GM12873 (cell line): ENCODE results near the gene TNFAIP8L1.

Experiments used
- CTCF ChIP-seq: IDR thresholded peaks from 2 replicates; pipeline ENCODE4 v1.5.1; 2012; ENCODE audit warnings: low read depth, mild to moderate bottlenecking, moderate library complexity, low read length, control low read depth; ENCODE audit not compliant: insufficient read depth; ENCODE audit errors: missing control alignments

TNFAIP8L1 gene

DNA sequence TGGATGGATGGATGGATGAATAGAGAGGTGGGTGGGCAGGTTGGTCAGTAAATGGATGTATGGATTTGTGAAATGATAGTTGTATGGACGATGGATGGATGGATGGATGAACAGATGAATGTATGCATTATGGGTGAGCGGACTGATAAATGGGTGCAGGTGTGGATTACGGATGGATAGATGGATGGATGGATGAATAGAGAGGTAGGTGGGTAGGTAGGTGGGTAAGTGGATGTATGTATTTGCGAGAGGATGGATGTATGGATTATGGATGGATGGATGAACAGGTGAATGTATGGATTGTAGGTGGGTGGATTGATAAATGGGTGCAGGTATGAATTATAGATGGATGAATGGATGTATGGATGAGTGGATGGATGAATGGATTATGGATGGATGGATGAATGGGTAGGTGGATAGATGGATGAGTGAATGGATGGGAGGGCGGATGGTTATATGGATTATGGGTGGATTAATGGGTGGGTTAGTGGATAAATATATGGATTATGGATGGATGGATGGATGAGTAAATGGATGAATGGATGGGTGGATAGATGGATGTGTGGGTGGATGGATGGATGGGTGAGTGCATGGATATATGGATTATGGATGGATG is 37.0 kb upstream of the TNFAIP8L1 start:
- TF ChIP-seq CTCF = no peak

GRCh38 chr19:4602915-4603314 is 36.4 kb upstream of the TNFAIP8L1 start:
- no peak for TF ChIP-seq CTCF

DNA sequence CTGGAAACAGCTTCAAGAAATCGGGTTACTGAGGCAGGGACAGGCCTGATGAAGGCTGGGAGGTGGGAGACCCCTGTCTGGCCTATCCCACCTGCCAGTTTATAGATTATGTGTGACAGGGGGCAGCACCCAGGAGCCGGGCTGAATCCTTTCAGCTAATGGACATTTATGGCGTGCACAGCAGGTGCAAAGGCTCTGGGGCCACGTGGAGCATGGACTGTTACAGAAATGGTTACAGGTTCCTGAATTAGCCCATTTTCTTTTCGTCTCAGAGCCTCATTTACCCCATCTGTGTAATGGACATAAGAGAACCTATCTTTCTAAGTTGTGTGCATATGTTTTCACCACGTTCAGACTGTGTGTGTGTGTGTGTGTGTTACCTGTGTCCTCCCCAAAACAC is 34.4 kb upstream of the TNFAIP8L1 start:
- TF ChIP-seq CTCF = no peak

DNA sequence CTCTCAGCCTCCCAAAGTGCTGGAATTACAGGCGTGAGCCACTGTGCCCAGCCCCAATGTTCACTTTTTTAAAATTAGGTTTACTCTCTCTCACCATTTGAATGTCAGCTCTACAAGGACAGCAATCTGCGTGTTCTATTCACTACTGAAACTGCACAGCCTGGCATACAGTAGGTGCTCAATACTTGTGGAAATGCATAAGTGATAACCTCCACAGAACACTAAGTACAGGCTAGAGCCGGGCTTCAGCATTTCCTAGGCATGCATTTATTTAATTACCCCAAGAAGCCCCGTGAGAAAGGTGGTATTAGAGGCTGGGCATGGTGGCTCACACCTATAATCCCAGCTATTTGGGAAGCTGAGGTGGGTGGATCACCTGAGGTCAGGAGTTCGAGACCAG is 33.1 kb upstream of the TNFAIP8L1 start:
- no peak for TF ChIP-seq CTCF

DNA sequence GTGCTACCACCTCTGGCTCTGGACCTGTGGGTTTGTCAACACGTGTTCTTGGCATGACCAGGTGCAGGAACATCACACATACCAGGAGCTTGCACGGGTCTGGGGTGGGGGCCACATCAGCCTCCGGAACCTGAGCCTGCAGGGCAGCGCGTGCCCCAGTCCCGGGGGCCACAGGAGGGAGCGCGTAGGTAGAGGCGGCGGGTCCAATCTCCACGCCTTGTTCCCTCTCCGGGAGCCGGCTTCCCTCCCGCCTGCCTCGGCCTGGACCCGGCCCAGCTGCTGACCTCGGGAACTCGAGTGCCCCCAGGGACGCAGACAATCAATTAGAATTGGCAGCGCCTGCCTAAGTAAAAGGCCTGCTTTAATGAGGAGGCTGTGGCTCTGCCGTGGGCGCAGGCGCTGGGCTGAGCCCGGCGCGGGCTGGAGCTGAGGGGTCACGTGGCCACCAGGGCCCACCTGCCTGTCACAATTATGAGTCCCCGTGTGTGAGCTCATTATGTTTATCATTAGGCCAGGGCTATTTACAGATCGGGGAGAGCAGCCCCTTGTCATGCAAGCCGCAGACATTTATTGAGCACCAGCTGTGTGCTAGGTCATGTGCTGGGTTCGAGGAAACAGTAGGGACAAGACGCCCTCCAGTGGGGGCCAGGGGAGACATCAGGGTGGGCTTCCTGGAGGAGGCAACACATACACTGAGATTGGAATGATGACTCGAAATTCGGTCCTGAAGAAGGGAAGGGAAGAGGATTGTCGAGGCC is 32.2 kb upstream of the TNFAIP8L1 start:
- TF ChIP-seq CTCF = no peak

- TF ChIP-seq CTCF = no peak
These were observed 29.3 kb upstream of the TNFAIP8L1 start for GRCh38 chr19:4609878-4610511.

DNA sequence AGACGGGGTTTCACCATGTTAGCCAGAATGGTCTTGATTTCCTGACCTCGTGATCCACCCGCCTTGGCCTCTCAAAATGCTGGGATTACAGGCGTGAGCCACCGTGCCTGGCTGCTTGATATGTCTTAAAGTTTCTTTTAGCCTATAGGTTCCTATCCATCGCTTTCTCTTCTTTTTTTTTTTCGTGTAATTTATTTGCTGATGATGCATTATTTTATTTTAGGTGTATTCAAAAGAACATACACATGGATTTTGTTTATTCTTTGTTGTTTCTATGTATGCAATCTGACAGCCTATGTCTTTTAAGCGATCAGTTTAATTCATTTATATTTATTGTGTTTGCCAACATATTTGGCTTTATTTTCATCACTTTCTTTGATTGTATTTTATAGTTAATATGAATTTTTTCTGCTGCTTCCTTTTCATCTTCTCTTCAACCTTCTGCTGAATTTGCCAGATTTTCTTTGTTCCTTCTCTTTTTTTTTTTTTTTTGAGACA is 26.0 kb upstream of the TNFAIP8L1 start:
- no peak for TF ChIP-seq CTCF
